Loucy (cell line): ENCODE results near the gene CLDN16.

Source experiments
- H2AFZ ChIP-seq: fragments of 200-600 bp; sonication (generic); 2 replicates; pipeline ENCODE4 v1.6.0; 2016; ENCODE audit warnings: antibody characterized with exemption, mild to moderate bottlenecking, low read length, moderate library complexity
- H3F3A ChIP-seq: fragments of 200-600 bp; 2 replicates; pipeline ENCODE4 v1.6.0; 2016; ENCODE audit warnings: antibody characterized with exemption, low read depth, mild to moderate bottlenecking
- H3K27me3 ChIP-seq: fragments of 200-600 bp; sonication (generic); 2 replicates; pipeline ENCODE4 v1.6.1; 2014; ENCODE audit warnings: low read length, mild to moderate bottlenecking; ENCODE audit not compliant: insufficient read depth, poor library complexity, severe bottlenecking
- H3K36me3 ChIP-seq: fragments of 200-600 bp; sonication (generic); 2 replicates; pipeline ENCODE4 v1.6.1; 2016; ENCODE audit warnings: low read length; ENCODE audit not compliant: insufficient read depth
- H3K4me1 ChIP-seq: fragments of 200-600 bp; sonication (generic); 2 replicates; pipeline ENCODE4 v1.5.1; 2014; ENCODE audit warnings: low read length, mild to moderate bottlenecking; ENCODE audit not compliant: insufficient read depth, poor library complexity, severe bottlenecking
- H3K4me2 ChIP-seq: fragments of 200-600 bp; sonication (generic); 2 replicates; pipeline ENCODE4 v1.6.0; 2014; ENCODE audit warnings: antibody characterized with exemption, low read length, low read depth, mild to moderate bottlenecking; ENCODE audit not compliant: poor library complexity, severe bottlenecking
- H3K4me3 ChIP-seq: fragments of 200-600 bp; sonication (generic); 2 replicates; pipeline ENCODE4 v1.5.1; 2014; ENCODE audit warnings: low read length, mild to moderate bottlenecking, mixed read lengths; ENCODE audit not compliant: poor library complexity, severe bottlenecking
- H3K79me2 ChIP-seq: fragments of 200-600 bp; sonication (generic); 2 replicates; pipeline ENCODE4 v1.6.1; 2014; ENCODE audit warnings: low read length; ENCODE audit not compliant: insufficient read depth
- H3K9ac ChIP-seq: fragments of 200-600 bp; sonication (generic); 2 replicates; pipeline ENCODE4 v1.6.0; 2014; ENCODE audit warnings: mild to moderate bottlenecking, low read depth, low read length, moderate library complexity; ENCODE audit not compliant: poor library complexity, severe bottlenecking
- H3K9me2 ChIP-seq: fragments of 200-600 bp; sonication (generic); replicated peaks from 2 replicates; pipeline ENCODE4 v1.6.1; 2016; ENCODE audit warnings: low read depth, low read length, mixed read lengths
- H3K9me3 ChIP-seq: fragments of 200-600 bp; sonication (generic); 2 replicates; pipeline ENCODE4 v1.6.1; 2014; ENCODE audit warnings: mild to moderate bottlenecking, antibody characterized with exemption, low read length, low read depth; ENCODE audit not compliant: insufficient read depth
- H4K20me1 ChIP-seq: fragments of 200-600 bp; sonication (generic); 2 replicates; pipeline ENCODE4 v1.6.0; 2014; ENCODE audit warnings: antibody characterized with exemption, low read length, mild to moderate bottlenecking; ENCODE audit not compliant: insufficient read depth, poor library complexity, severe bottlenecking
- CTCF ChIP-seq: fragments of 200-600 bp; sonication (generic); conservative IDR thresholded peaks from 2 replicates; pipeline ENCODE4 v1.5.1; 2014; ENCODE audit warnings: mild to moderate bottlenecking, antibody characterized with exemption, low read length
- EZH2phosphoT487 ChIP-seq: fragments of 200-600 bp; IDR thresholded peaks from 2 replicates; pipeline ENCODE4 v1.6.1; 2018; ENCODE audit warnings: antibody characterized with exemption, mild to moderate bottlenecking, moderate library complexity, borderline replicate concordance

The CLDN16 gene

DNA sequence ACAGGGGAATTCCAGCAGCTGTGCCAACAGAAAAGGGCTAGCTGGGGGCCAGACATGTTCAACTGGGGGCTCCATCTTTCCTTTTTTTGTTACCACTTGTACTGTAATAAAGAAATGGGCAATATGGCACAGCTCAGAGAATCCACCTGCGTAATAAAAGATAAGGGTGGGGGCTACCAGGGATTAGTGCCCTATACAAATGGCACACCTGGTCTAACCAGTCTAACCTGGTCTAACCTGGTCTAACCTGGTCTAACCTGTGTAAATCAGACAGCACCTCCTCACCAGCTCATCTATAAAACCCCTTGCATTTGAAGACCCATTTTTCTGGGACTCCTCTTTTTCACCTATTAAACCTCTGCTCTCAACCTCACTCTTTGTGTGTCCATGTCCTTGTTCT, 26.2 kb upstream of the CLDN16 start:
- Histone ChIP-seq H4K20me1 (no peaks in the 10 kb centered on the region), H2AFZ (no peak overlapping the region), H3K4me2 (no peak overlapping the region), H3K79me2 (no peaks in the 10 kb centered on the region), H3K36me3 (no peaks in the 10 kb centered on the region), H3K27me3 (no peaks in the 10 kb centered on the region), H3K9me2 (no peaks in the 10 kb centered on the region), H3K9ac (no peak overlapping the region), H3K4me3 (no peak overlapping the region), H3K9me3 (no peaks in the 10 kb centered on the region), H3F3A (no peaks in the 10 kb centered on the region), H3K4me1 (no peaks in the 10 kb centered on the region)
- TF ChIP-seq CTCF, result no peak
- TF ChIP-seq EZH2phosphoT487, result no peak

GRCh38 chr3:190362258-190362657, 25.7 kb upstream of the CLDN16 start:
- Histone ChIP-seq H3K4me3 (no peak overlapping the region), H3K4me1 (no peaks in the 10 kb centered on the region), H3K36me3 (no peaks in the 10 kb centered on the region), H3K79me2 (no peaks in the 10 kb centered on the region), H3K9me3 (no peaks in the 10 kb centered on the region), H3K27me3 (no peaks in the 10 kb centered on the region), H2AFZ (no peak overlapping the region), H3K4me2 (no peak overlapping the region), H3K9ac (no peak overlapping the region), H4K20me1 (no peaks in the 10 kb centered on the region), H3F3A (no peaks in the 10 kb centered on the region), H3K9me2 (no peaks in the 10 kb centered on the region)
- TF ChIP-seq CTCF (no peak), EZH2phosphoT487 (no peak)

DNA sequence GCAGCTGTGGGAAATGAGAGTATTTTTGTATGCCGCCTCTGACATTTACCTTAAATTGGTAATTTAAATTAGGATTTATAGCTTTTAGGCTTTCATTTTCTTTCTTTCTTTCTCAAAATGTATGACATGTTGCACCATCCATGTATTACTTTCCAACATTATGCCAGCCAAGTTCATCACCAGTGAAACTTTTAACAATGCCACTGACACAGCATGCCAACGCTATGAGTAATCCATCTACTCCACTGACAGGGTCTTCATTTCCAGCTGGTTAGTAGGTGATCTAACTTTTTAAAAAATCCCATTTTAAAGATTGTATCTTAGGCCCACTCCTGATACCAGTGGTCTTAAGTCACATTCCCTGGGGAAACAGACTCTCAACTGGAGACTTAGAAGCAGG, 21.8 kb upstream of the CLDN16 start:
- H3K36me3 ChIP-seq, result no peaks in the 10 kb centered on the region
- no peaks in the 10 kb centered on the region for H4K20me1 ChIP-seq
- H3K9me2 ChIP-seq, result no peaks in the 10 kb centered on the region
- H3K79me2 ChIP-seq, result no peaks in the 10 kb centered on the region
- H3K27me3 ChIP-seq, result no peaks in the 10 kb centered on the region
- no peak overlapping the region for H3K4me3 ChIP-seq
- no peak for TF ChIP-seq CTCF
- TF ChIP-seq EZH2phosphoT487, result no peak
- no peak overlapping the region for H3K9ac ChIP-seq
- H3K9me3 ChIP-seq, result no peaks in the 10 kb centered on the region
- no peaks in the 10 kb centered on the region for H3K4me1 ChIP-seq
- H3F3A ChIP-seq, result no peaks in the 10 kb centered on the region
- H3K4me2 ChIP-seq, result no peak overlapping the region
- H2AFZ ChIP-seq, result no peak overlapping the region
